K562 (cell line): Measurements from ENCODE around the gene ATG14. TPM values are rescaled to one million over a fixed set of nuclear protein-coding genes. Genes with fewer than 3 reads are reported as not detected.

Experiments used
- ARID2 ChIP-seq: fragments of 450-650 bp; IDR thresholded peaks from 2 replicates; pipeline ENCODE4 v1.6.1; 2017; ENCODE audit warnings: antibody characterized with exemption, mild to moderate bottlenecking
- BCOR ChIP-seq: fragments of 450-650 bp; IDR thresholded peaks from 2 replicates; pipeline ENCODE4 v1.6.1; 2016
- C11orf30 ChIP-seq: fragments of 450-650 bp; IDR thresholded peaks from 2 replicates; pipeline ENCODE4 v1.6.1; 2016; ENCODE audit warnings: low read depth, mild to moderate bottlenecking
- CC2D1A ChIP-seq: fragments of 450-650 bp; IDR thresholded peaks from 2 replicates; pipeline ENCODE4 v1.6.1; 2017; ENCODE audit warnings: mild to moderate bottlenecking
- CTBP1 ChIP-seq: fragments of 450-650 bp; IDR thresholded peaks from 2 replicates; pipeline ENCODE4 v1.6.1; 2016; ENCODE audit warnings: borderline replicate concordance
- DMBX1 ChIP-seq: fragments of 250-450 bp; sonication (Bioruptor Pico); IDR thresholded peaks from 2 replicates; pipeline ENCODE4 v1.8.0; 2022; ENCODE audit warnings: inconsistent platforms, mild to moderate bottlenecking, moderate library complexity, borderline replicate concordance
- ESRRB ChIP-seq: fragments of 250-450 bp; sonication (Bioruptor Pico); IDR thresholded peaks from 2 replicates; pipeline ENCODE4 v1.5.0; 2020; ENCODE audit warnings: mild to moderate bottlenecking, moderate library complexity, borderline replicate concordance
- FOXJ2 ChIP-seq: fragments of 200-800 bp; sonication (Bioruptor generic); IDR thresholded peaks from 2 replicates; pipeline ENCODE4 v1.6.1; 2016; ENCODE audit warnings: missing genetic modification characterization, missing compliant biosample characterization
- GATA2 ChIP-seq: sonication (generic); formaldehyde crosslinking; IDR thresholded peaks from 2 replicates; pipeline ENCODE4 v1.4.0; 2020; ENCODE audit warnings: mild to moderate bottlenecking, missing genetic modification reagents
- KDM1A ChIP-seq, 2 experiments: fragments of 450-650 bp; IDR thresholded peaks; 2 replicates each; pipeline ENCODE4 v1.6.1; 2016; ENCODE audit warnings: mild to moderate bottlenecking in 2 of 2
- NFIX ChIP-seq: fragments of 250-450 bp; sonication (Bioruptor Pico); IDR thresholded peaks from 2 replicates; pipeline ENCODE4 v1.4.0; 2020; ENCODE audit warnings: low read depth, mild to moderate bottlenecking, moderate library complexity
- POLR3A ChIP-seq: IDR thresholded peaks from 2 replicates; pipeline ENCODE4 v1.6.1; 2011; ENCODE audit warnings: borderline replicate concordance, mild to moderate bottlenecking, moderate library complexity; ENCODE audit not compliant: insufficient read length, insufficient read depth; ENCODE audit errors: extremely low read depth
- SMARCA4 ChIP-seq: fragments of 450-650 bp; IDR thresholded peaks from 2 replicates; pipeline ENCODE4 v1.6.1; 2016
- SREBF2 ChIP-seq: sonication (generic); formaldehyde crosslinking; IDR thresholded peaks from 2 replicates; pipeline ENCODE4 v1.4.0; 2020; ENCODE audit warnings: mild to moderate bottlenecking, missing genetic modification reagents
- ZNF316 ChIP-seq: fragments of 450-650 bp; IDR thresholded peaks from 2 replicates; pipeline ENCODE4 v1.6.1; 2016
- polyA plus RNA-seq, 8 experiments: library from polyadenylated mRNA; depleted of rRNA in 4 of 8; stranded (reverse) in 5 of 8; unstranded in 3 of 8; fragments of >200 nt; fragmentation: Nextera tagmentation in 2 of 8; fragmentation: Illumina TruSeq in 1 of 8; extraction: Ambion mirVana in 2 of 8; extraction: Trizol in 1 of 8; gene quantifications; 2 replicates each; pipeline versions ENCODE4 v1.2.1 to v1.2.3, GENCODE V29; 2011 to 2014; ENCODE audit warnings: inconsistent platforms in 1 of 8, missing spikeins in 1 of 8
- total RNA-seq, 7 experiments: library from RNA; depleted of rRNA in 6 of 7; stranded (reverse); fragments of >200 nt in 6 of 7; fragmentation: Illumina TruSeq in 2 of 7; extraction: Trizol in 2 of 7; gene quantifications; 2 replicates each; pipeline versions ENCODE4 v1.2.1 to v1.2.3, GENCODE V29; 2011 to 2021; ENCODE audit warnings: low replicate concordance in 1 of 7
- TF ChIP-seq, protein P1 (sequence below): fragments of 450-650 bp; IDR thresholded peaks from 2 replicates; pipeline ENCODE4 v1.6.1; 2016; ENCODE audit warnings: mild to moderate bottlenecking, moderate library complexity
- TF ChIP-seq, protein P2 (sequence below): fragments of 450-650 bp; IDR thresholded peaks from 2 replicates; pipeline ENCODE4 v1.7.0; 2016; ENCODE audit warnings: borderline replicate concordance

The ATG14 gene
- total and polyA plus RNA-seq, 9 of the 15 experiments (the other 6 are each of a cell fraction or from before 2014, with no cell fraction given): 0.55 to 4.2 (median 3.5) TPM

DNA sequence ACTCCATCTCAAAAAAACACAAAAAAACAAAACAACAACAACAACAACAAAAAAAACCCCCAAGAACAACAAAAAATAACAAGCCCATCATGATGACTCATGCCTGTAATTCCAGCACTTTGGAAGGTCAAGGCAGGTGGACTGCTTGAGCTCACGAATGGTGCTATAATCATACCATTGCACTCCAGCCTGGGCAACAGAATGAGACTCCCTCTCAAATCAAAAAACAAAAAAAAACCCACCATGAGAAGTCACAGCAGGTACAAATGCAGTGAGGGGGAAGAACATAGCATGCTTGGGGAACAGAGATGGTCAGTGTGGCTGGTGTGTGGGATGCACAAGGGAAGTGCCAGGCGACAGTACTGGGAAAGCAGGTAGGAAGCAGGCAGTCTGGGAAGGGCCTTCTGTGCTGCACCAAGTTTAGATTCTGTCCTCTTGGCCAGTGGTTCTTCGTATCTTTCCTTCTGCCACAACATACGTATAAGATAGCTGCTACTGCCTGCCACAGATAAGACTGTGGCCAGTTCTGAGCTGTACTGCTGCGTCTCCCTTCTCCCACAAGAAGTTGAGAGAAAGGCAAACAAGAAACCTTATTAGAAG, 28.0 kb downstream of the ATG14 start (continued):
- TF ChIP-seq ARID2 (0 out of 2 replicates have a peak, but pooled peaks have one; percentile 9), NFIX (no peak), ESRRB (CRISPR knock-in tag) (no peak), SMARCA4 (peak; percentile 97), KDM1A (IDR thresholded peaks at IDR 0.05) (peak; percentile 14 to 66; a peak in 2 of 4 replicates), BCOR (0 out of 2 replicates have a peak, but pooled peaks have one; percentile 53), POLR3A (no peak), CTBP1 (peak; percentile 62), C11orf30 (0 out of 2 replicates have a peak, but pooled peaks have one; percentile 6), CC2D1A (peak; percentile 83; the same call in 1 of the 2 replicates), GATA2 (peak; percentile 95), ZNF316 (0 out of 2 replicates have a peak, but pooled peaks have one; percentile 18), SREBF2 (CRISPR knock-in tag) (no peak), DMBX1 (CRISPR knock-in tag) (peak; percentile 75; the same call in 1 of the 2 replicates), FOXJ2 (tag) (peak; percentile 60; the same call in 1 of the 2 replicates)
- TF ChIP-seq, protein P1, sequence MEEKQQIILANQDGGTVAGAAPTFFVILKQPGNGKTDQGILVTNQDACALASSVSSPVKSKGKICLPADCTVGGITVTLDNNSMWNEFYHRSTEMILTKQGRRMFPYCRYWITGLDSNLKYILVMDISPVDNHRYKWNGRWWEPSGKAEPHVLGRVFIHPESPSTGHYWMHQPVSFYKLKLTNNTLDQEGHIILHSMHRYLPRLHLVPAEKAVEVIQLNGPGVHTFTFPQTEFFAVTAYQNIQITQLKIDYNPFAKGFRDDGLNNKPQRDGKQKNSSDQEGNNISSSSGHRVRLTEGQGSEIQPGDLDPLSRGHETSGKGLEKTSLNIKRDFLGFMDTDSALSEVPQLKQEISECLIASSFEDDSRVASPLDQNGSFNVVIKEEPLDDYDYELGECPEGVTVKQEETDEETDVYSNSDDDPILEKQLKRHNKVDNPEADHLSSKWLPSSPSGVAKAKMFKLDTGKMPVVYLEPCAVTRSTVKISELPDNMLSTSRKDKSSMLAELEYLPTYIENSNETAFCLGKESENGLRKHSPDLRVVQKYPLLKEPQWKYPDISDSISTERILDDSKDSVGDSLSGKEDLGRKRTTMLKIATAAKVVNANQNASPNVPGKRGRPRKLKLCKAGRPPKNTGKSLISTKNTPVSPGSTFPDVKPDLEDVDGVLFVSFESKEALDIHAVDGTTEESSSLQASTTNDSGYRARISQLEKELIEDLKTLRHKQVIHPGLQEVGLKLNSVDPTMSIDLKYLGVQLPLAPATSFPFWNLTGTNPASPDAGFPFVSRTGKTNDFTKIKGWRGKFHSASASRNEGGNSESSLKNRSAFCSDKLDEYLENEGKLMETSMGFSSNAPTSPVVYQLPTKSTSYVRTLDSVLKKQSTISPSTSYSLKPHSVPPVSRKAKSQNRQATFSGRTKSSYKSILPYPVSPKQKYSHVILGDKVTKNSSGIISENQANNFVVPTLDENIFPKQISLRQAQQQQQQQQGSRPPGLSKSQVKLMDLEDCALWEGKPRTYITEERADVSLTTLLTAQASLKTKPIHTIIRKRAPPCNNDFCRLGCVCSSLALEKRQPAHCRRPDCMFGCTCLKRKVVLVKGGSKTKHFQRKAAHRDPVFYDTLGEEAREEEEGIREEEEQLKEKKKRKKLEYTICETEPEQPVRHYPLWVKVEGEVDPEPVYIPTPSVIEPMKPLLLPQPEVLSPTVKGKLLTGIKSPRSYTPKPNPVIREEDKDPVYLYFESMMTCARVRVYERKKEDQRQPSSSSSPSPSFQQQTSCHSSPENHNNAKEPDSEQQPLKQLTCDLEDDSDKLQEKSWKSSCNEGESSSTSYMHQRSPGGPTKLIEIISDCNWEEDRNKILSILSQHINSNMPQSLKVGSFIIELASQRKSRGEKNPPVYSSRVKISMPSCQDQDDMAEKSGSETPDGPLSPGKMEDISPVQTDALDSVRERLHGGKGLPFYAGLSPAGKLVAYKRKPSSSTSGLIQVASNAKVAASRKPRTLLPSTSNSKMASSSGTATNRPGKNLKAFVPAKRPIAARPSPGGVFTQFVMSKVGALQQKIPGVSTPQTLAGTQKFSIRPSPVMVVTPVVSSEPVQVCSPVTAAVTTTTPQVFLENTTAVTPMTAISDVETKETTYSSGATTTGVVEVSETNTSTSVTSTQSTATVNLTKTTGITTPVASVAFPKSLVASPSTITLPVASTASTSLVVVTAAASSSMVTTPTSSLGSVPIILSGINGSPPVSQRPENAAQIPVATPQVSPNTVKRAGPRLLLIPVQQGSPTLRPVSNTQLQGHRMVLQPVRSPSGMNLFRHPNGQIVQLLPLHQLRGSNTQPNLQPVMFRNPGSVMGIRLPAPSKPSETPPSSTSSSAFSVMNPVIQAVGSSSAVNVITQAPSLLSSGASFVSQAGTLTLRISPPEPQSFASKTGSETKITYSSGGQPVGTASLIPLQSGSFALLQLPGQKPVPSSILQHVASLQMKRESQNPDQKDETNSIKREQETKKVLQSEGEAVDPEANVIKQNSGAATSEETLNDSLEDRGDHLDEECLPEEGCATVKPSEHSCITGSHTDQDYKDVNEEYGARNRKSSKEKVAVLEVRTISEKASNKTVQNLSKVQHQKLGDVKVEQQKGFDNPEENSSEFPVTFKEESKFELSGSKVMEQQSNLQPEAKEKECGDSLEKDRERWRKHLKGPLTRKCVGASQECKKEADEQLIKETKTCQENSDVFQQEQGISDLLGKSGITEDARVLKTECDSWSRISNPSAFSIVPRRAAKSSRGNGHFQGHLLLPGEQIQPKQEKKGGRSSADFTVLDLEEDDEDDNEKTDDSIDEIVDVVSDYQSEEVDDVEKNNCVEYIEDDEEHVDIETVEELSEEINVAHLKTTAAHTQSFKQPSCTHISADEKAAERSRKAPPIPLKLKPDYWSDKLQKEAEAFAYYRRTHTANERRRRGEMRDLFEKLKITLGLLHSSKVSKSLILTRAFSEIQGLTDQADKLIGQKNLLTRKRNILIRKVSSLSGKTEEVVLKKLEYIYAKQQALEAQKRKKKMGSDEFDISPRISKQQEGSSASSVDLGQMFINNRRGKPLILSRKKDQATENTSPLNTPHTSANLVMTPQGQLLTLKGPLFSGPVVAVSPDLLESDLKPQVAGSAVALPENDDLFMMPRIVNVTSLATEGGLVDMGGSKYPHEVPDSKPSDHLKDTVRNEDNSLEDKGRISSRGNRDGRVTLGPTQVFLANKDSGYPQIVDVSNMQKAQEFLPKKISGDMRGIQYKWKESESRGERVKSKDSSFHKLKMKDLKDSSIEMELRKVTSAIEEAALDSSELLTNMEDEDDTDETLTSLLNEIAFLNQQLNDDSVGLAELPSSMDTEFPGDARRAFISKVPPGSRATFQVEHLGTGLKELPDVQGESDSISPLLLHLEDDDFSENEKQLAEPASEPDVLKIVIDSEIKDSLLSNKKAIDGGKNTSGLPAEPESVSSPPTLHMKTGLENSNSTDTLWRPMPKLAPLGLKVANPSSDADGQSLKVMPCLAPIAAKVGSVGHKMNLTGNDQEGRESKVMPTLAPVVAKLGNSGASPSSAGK: no peak
- TF ChIP-seq, protein P2, sequence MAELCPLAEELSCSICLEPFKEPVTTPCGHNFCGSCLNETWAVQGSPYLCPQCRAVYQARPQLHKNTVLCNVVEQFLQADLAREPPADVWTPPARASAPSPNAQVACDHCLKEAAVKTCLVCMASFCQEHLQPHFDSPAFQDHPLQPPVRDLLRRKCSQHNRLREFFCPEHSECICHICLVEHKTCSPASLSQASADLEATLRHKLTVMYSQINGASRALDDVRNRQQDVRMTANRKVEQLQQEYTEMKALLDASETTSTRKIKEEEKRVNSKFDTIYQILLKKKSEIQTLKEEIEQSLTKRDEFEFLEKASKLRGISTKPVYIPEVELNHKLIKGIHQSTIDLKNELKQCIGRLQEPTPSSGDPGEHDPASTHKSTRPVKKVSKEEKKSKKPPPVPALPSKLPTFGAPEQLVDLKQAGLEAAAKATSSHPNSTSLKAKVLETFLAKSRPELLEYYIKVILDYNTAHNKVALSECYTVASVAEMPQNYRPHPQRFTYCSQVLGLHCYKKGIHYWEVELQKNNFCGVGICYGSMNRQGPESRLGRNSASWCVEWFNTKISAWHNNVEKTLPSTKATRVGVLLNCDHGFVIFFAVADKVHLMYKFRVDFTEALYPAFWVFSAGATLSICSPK: no peak; the same call in 1 of the 2 replicates
